Measurements from ENCODE around the gene KIAA1958. TPM values are rescaled to one million over a fixed set of nuclear protein-coding genes. Genes with fewer than 3 reads are reported as not detected.

Gene KIAA1958
- total RNA-seq, 3 donors from 2014 or later: 7.4 to 12.7 (median 9.3) TPM

DNA sequence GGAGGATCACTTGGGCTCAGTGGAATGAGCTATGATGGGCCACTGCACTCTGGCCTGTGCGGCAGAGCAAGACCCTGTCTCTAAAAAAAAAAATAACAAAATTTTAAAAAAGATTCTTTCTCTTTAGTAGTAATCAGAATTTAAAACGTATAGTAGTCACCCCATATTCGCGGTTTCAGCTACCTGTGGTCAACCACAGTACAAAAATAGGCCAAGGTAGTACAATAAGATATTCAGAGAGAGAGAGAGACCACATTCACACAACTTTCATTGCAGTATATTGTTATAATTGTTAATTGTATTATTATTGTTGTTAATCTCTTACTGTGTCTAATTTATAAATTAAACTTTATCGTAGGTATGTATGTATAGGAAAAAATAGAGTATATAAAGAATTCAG, 212.6 kb downstream of the KIAA1958 start:
- DNase-seq (no peak), ATAC-seq (no peak)
- H3K9me3 ChIP-seq: no peaks in the 10 kb centered on the region
- no peaks in the 10 kb centered on the region for H3K4me1 ChIP-seq (ENCODE audit: low read depth)
- intact Hi-C loops (cut with DNase I, micrococcal nuclease): no loop called here
- TF ChIP-seq, protein P1, sequence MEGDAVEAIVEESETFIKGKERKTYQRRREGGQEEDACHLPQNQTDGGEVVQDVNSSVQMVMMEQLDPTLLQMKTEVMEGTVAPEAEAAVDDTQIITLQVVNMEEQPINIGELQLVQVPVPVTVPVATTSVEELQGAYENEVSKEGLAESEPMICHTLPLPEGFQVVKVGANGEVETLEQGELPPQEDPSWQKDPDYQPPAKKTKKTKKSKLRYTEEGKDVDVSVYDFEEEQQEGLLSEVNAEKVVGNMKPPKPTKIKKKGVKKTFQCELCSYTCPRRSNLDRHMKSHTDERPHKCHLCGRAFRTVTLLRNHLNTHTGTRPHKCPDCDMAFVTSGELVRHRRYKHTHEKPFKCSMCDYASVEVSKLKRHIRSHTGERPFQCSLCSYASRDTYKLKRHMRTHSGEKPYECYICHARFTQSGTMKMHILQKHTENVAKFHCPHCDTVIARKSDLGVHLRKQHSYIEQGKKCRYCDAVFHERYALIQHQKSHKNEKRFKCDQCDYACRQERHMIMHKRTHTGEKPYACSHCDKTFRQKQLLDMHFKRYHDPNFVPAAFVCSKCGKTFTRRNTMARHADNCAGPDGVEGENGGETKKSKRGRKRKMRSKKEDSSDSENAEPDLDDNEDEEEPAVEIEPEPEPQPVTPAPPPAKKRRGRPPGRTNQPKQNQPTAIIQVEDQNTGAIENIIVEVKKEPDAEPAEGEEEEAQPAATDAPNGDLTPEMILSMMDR (IDR thresholded peaks at IDR 0.05): no peak
- no peaks in the 10 kb centered on the region for H3K36me3 ChIP-seq (ENCODE audit: low read depth)
- H3K4me3 ChIP-seq: no peak overlapping the region

DNA sequence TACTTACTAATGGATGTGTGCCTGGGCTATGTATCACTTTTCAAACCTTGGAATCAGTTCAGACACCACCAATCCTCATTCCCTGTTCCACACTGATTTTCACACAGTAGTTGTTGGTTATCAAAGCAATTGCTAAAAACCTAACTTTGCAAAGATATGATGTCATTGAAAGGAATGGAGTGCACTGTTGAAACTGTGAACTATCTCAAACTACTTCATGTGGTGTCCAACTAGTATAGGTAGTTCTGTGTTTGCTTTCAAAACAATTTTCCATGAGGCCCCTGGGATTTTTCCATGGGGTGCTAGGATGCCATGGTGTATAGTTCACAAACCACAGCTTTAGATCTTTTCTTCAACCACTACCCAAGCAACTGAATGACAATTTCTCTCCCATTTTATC, 213.5 kb downstream of the KIAA1958 start:
- Histone ChIP-seq H3K36me3 (ENCODE audit: low read depth) (no peaks in the 10 kb centered on the region), H3K4me3 (no peak overlapping the region), H3K9me3 (no peaks in the 10 kb centered on the region), H3K4me1 (ENCODE audit: low read depth) (no peaks in the 10 kb centered on the region)
- ATAC-seq (no peak), DNase-seq (no peak)
- intact Hi-C loops (cut with DNase I, micrococcal nuclease): no loop called here
- TF ChIP-seq, protein P1 (IDR thresholded peaks at IDR 0.05): no peak

DNA sequence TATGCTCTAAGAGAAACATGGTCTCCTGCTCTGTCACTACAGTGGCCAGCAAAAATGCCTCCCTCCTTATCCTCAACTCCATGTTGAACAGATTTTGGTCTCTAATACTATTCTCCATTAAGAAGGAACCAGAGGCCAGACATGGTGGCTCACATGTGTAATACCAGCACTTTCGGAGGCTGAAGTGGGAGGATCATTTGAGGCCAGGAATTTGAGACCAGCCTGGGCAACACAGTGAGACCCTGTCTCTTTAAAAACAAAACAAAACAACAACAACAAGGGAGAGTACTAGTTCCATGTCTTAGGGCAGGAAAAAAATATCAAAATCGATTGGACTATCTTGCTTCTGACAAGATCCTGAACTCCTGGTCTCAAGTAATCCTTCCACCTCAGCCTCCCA, 216.7 kb downstream of the KIAA1958 start:
- no peak for DNase-seq
- intact Hi-C loops (cut with DNase I, micrococcal nuclease): no loop called here

DNA sequence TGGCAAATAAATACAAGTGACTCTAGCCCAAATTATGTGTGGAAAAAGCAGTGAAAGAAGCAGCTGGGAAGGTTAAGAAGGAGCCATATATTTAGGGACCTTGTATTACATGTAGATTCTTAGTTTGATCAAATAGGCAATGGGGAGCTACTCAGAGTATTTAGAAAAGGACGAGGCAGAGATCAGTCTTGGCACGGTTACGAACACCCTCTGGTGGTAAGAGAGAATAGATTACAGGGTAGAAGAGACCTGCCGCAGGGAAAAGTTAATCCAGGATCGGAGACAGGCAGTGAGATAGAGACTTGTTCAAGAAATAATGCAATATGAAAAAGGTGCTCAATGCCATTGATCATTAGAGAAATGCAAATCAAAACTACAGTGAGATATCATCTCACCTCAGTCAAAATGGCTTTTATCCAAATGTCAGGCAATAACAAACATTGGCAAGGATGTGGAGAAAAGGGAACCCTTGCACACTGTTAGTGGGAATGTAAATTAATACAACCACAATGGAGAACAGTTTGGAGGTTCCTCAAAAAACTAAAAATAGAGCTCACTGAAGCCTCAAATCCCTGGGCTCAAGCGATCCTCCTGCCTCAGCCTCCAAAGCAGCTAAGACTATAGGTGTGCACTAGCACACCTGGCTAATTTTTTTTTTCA, 219.3 kb downstream of the KIAA1958 start:
- ATAC-seq: peak; percentile 73
- TF ChIP-seq, protein P1 (IDR thresholded peaks at IDR 0.05): no peak
- Histone ChIP-seq H3K4me1 (ENCODE audit: low read depth) (no peaks in the 10 kb centered on the region), H3K36me3 (ENCODE audit: low read depth) (no peaks in the 10 kb centered on the region), H3K9me3 (no peaks in the 10 kb centered on the region), H3K4me3 (no peak overlapping the region)
- peak in 1 of 3 donors; percentile 38 for DNase-seq
- intact Hi-C loops (cut with DNase I, micrococcal nuclease): no loop called here

More for the DNA sequence above, 216.7 kb downstream of the KIAA1958 start:
- Histone ChIP-seq H3K9me3 (no peaks in the 10 kb centered on the region), H3K4me3 (no peak overlapping the region), H3K36me3 (ENCODE audit: low read depth) (no peaks in the 10 kb centered on the region), H3K4me1 (ENCODE audit: low read depth) (no peaks in the 10 kb centered on the region)
- ATAC-seq: no peak
- TF ChIP-seq, protein P1 (IDR thresholded peaks at IDR 0.05): no peak

DNA sequence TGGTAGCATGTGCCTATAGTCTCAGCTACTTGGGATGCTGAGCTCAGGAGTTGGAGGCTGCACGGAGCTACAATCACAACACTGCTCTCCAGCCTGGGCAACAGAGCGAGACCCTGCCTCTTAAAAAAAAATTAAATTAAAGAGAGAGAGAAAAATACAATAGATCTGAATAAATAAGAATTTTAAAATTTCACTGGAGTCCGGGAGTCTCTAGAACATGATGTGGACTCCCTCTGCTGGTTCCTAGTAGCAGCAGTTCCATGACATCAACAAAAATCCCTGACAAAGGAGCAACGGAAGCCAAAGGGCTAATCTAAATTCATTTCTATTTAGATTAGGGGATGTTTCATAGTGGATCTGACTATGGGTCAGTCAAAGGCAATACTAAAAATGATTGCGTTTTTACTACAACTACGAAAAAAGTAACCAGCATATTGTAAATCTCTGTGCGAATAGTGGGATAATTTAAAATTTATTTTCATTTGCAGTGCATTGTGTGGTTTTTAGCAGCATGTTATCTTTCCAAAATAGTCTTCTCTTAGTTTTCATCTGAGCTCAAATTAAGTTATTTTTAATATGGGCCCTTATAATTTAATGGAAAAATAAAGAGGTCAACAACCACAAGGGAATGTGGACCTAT, 224.5 kb downstream of the KIAA1958 start:
- DNase-seq (no peak), ATAC-seq (no peak)
- no peaks in the 10 kb centered on the region for H3K36me3 ChIP-seq (ENCODE audit: low read depth)
- no peaks in the 10 kb centered on the region for H3K4me1 ChIP-seq (ENCODE audit: low read depth)
- TF ChIP-seq, protein P1 (IDR thresholded peaks at IDR 0.05): peak; percentile 7
- no peak overlapping the region for H3K4me3 ChIP-seq
- intact Hi-C loops (cut with DNase I, micrococcal nuclease): no loop called here
- no peaks in the 10 kb centered on the region for H3K9me3 ChIP-seq
